OCI-LY7 (cell line): ENCODE data around the gene RET. TPM values are rescaled to one million over a fixed set of nuclear protein-coding genes. Genes with fewer than 3 reads are reported as not detected.

Experiments
- BruUV-seq: library from RNA; stranded (reverse); fragments of 400-500 nt; replicated peaks from 2 replicates; lab custom pipeline; 2021; lab: Mats Ljungman, UMichigan
- CTCF ChIA-PET: fragments of 300-600 bp; sonication (Branson Sonifier 250); formaldehyde crosslinking; loops from one replicate; lab custom pipeline; 2022; ENCODE audit warnings: antibody characterized with exemption; ENCODE audit not compliant: unreplicated experiment; lab: Charles Lee
- POLR2A ChIA-PET: fragments of 300-600 bp; sonication (Branson Sonifier 250); formaldehyde crosslinking; loops from one replicate; lab custom pipeline; 2022; ENCODE audit warnings: antibody characterized with exemption; lab: Charles Lee
- DNase-seq: peaks from one replicate; pipeline ENCODE4 v3.0.0-alpha.2; 2015; ENCODE audit warnings: low spot score
- H2AFZ ChIP-seq: fragments of 200-600 bp; sonication (generic), shearing (Covaris generic); 2 replicates; pipeline ENCODE4 v1.6.1; 2014; ENCODE audit warnings: mild to moderate bottlenecking, antibody characterized with exemption, low read length, moderate library complexity
- H3K27ac ChIP-seq: fragments of 200-600 bp; sonication (generic); 2 replicates; pipeline ENCODE4 v1.5.1; 2014; ENCODE audit warnings: mixed run types, low read depth, mild to moderate bottlenecking, moderate library complexity, low read length, inconsistent platforms; ENCODE audit not compliant: poor library complexity, severe bottlenecking
- H3K36me3 ChIP-seq: fragments of 200-600 bp; sonication (generic); 2 replicates; pipeline ENCODE4 v1.6.1; 2014; ENCODE audit warnings: mild to moderate bottlenecking, antibody characterized with exemption, low read length, moderate library complexity, mixed read lengths; ENCODE audit not compliant: insufficient read depth
- H3K4me1 ChIP-seq: fragments of 200-600 bp; sonication (generic); 2 replicates; pipeline ENCODE4 v1.5.1; 2014; ENCODE audit warnings: mild to moderate bottlenecking, low read length; ENCODE audit not compliant: insufficient read depth, poor library complexity, severe bottlenecking
- H3K4me2 ChIP-seq: fragments of 200-600 bp; sonication (generic); 2 replicates; pipeline ENCODE4 v1.6.1; 2014; ENCODE audit warnings: mild to moderate bottlenecking, low read length
- H3K4me3 ChIP-seq: fragments of 200-600 bp; sonication (generic); 2 replicates; pipeline ENCODE4 v1.5.1; 2014; ENCODE audit warnings: mild to moderate bottlenecking, low read depth, low read length; ENCODE audit not compliant: poor library complexity, severe bottlenecking
- H3K79me2 ChIP-seq: fragments of 200-600 bp; sonication (generic); 2 replicates; pipeline ENCODE4 v1.6.1; 2016; ENCODE audit warnings: low read depth, mild to moderate bottlenecking, low read length, moderate library complexity, mixed read lengths; ENCODE audit not compliant: insufficient read depth
- H3K9me2 ChIP-seq: fragments of 200-600 bp; sonication (generic); 2 replicates; pipeline ENCODE4 v1.6.1; 2016; ENCODE audit warnings: mild to moderate bottlenecking, low read length, mixed read lengths; ENCODE audit not compliant: insufficient read depth
- H3K9me3 ChIP-seq: fragments of 200-600 bp; sonication (generic); 2 replicates; pipeline ENCODE4 v1.6.1; 2014; ENCODE audit warnings: mild to moderate bottlenecking, mixed run types, low read length, mixed read lengths
- H4K20me1 ChIP-seq: fragments of 200-600 bp; sonication (generic); 2 replicates; pipeline ENCODE4 v1.6.1; 2014; ENCODE audit warnings: mild to moderate bottlenecking, antibody characterized with exemption, low read length, moderate library complexity, mixed read lengths; ENCODE audit not compliant: insufficient read depth
- CTCF ChIP-seq: fragments of 200-600 bp; sonication (generic); conservative IDR thresholded peaks from 2 replicates; pipeline ENCODE4 v1.5.1; 2014; ENCODE audit warnings: mild to moderate bottlenecking, antibody characterized with exemption, low read length, moderate library complexity, mixed read lengths
- EZH2phosphoT487 ChIP-seq: fragments of 200-600 bp; sonication (generic); IDR thresholded peaks from 2 replicates; pipeline ENCODE4 v1.6.1; 2018; ENCODE audit warnings: low read depth, borderline replicate concordance, mild to moderate bottlenecking, mixed run types, antibody characterized with exemption, low read length, moderate library complexity, mixed read lengths
- intact Hi-C: fragments of 100-400 bp; cut with micrococcal nuclease; formaldehyde crosslinking; loops from one replicate; pipeline ENCODE4 v1.10.0; 2022; ENCODE audit not compliant: unreplicated experiment
- total RNA-seq, 2 experiments: library from RNA; depleted of rRNA in 1 of 2; stranded (reverse); fragments of >200 nt in 1 of 2; shearing (Covaris generic) in 1 of 2; gene quantifications; 2 replicates each; pipeline ENCODE4 v1.2.3, GENCODE V29; 2014 to 2022

RET gene
- total RNA-seq, 2 experiments from 2014 or later, result 0.06 TPM; not detected in 1

GRCh38 chr10:43068471-43069210, 8.2 kb upstream of the RET start:
- no peaks in the 10 kb centered on the region for H3K36me3 ChIP-seq
- no peaks in the 10 kb centered on the region for H4K20me1 ChIP-seq
- no peaks in the 10 kb centered on the region for H3K79me2 ChIP-seq
- no peak overlapping the region for H3K27ac ChIP-seq
- CTCF ChIA-PET, result interaction anchor here (0.6 kb wide), 1 partner anchor 246 kb away, joined by 3 read pairs; no protein-coding TSS in a partner anchor
- no peak overlapping the region for H3K4me3 ChIP-seq
- H2AFZ ChIP-seq, result no peak overlapping the region
- TF ChIP-seq CTCF (no peak), EZH2phosphoT487 (no peak)
- POLR2A ChIA-PET, result interaction anchor here (0.7 kb wide), 1 partner anchor 13 kb away, joined by 3 read pairs; no protein-coding TSS in a partner anchor
- intact Hi-C loops, result no loop called here
- DNase-seq, result no peak
- no peaks in the 10 kb centered on the region for H3K9me3 ChIP-seq
- no peaks in the 10 kb centered on the region for H3K4me1 ChIP-seq
- no TSS peak for BruUV-seq
- no peaks in the 10 kb centered on the region for H3K9me2 ChIP-seq
- H3K4me2 ChIP-seq, result no peak overlapping the region

GRCh38 chr10:43069211-43069515, 7.7 kb upstream of the RET start:
- no peak overlapping the region for H3K4me2 ChIP-seq
- H3K9me2 ChIP-seq, result no peaks in the 10 kb centered on the region
- H4K20me1 ChIP-seq, result no peaks in the 10 kb centered on the region
- no peak overlapping the region for H3K4me3 ChIP-seq
- intact Hi-C loops, result no loop called here
- DNase-seq, result no peak
- no peak overlapping the region for H3K27ac ChIP-seq
- no peaks in the 10 kb centered on the region for H3K9me3 ChIP-seq
- no peak overlapping the region for H2AFZ ChIP-seq
- no TSS peak for BruUV-seq
- ChIA-PET POLR2A (interaction anchor here (0.7 kb wide), 1 partner anchor 647 kb away, joined by 3 read pairs; no protein-coding TSS in a partner anchor), CTCF (no interaction called here)
- no peaks in the 10 kb centered on the region for H3K36me3 ChIP-seq
- H3K79me2 ChIP-seq, result no peaks in the 10 kb centered on the region
- TF ChIP-seq CTCF (no peak), EZH2phosphoT487 (no peak)
- H3K4me1 ChIP-seq, result no peaks in the 10 kb centered on the region

GRCh38 chr10:43069579-43069978, 7.3 kb upstream of the RET start:
- no peak overlapping the region for H2AFZ ChIP-seq
- POLR2A ChIA-PET, result interaction anchor here (0.7 kb wide), 1 partner anchor 647 kb away, joined by 3 read pairs; no protein-coding TSS in a partner anchor

More at GRCh38 chr10:43069579-43069978, 7.3 kb upstream of the RET start:
- no peak overlapping the region for H3K4me2 ChIP-seq
- no peak for TF ChIP-seq CTCF
- no peak for TF ChIP-seq EZH2phosphoT487
- no peak for DNase-seq
- H3K27ac ChIP-seq, result no peak overlapping the region
- H3K9me2 ChIP-seq, result no peaks in the 10 kb centered on the region
- CTCF ChIA-PET, result no interaction called here
- H4K20me1 ChIP-seq, result no peaks in the 10 kb centered on the region
- H3K9me3 ChIP-seq, result no peaks in the 10 kb centered on the region
- H3K4me3 ChIP-seq, result no peak overlapping the region
- BruUV-seq, result no TSS peak
- no peaks in the 10 kb centered on the region for H3K4me1 ChIP-seq
- intact Hi-C loops, result no loop called here
- H3K79me2 ChIP-seq, result no peaks in the 10 kb centered on the region
- no peaks in the 10 kb centered on the region for H3K36me3 ChIP-seq
